Common myeloid progenitor, CD34-positive (primary cell): ENCODE results near the gene MIAT.

Source experiments
- CTCF ChIA-PET: fragments of 350-600 bp; sonication (Branson Sonifier 250); formaldehyde crosslinking; loops from one replicate; lab custom pipeline; 2021; ENCODE audit warnings: antibody characterized with exemption; lab: Charles Lee
- POLR2A ChIA-PET: fragments of 350-600 bp; sonication (Branson Sonifier 250); formaldehyde crosslinking; loops from one replicate; lab custom pipeline; 2021; ENCODE audit warnings: antibody characterized with exemption; lab: Charles Lee
- DNase-seq, 3 donors: peaks; one replicate each; pipeline versions ENCODE4 v3.0.0 to v3.0.0-alpha.2; 2013
- H3K27ac ChIP-seq, 2 experiments: 1 replicate in 1 of 2; 2 replicates in 1 of 2; pipeline ENCODE4 v1.7.0; 2013; ENCODE audit warnings: inconsistent platforms in 2 of 2, low read length in 2 of 2, mild to moderate bottlenecking in 2 of 2, low read depth in 1 of 2, moderate library complexity in 1 of 2; ENCODE audit not compliant: severe bottlenecking in 2 of 2, insufficient read depth in 1 of 2, poor library complexity in 1 of 2
- H3K27me3 ChIP-seq, 5 experiments: replicated peaks in 2 of 5; 1 replicate in 3 of 5; 2 replicates in 2 of 5; pipeline versions ENCODE4 v1.6.1 to v1.7.0; 2013; ENCODE audit warnings: low read length in 4 of 5, mild to moderate bottlenecking in 2 of 5, moderate library complexity in 2 of 5, inconsistent platforms in 1 of 5; ENCODE audit not compliant: insufficient read depth in 5 of 5, control insufficient read depth in 4 of 5
- H3K36me3 ChIP-seq, 4 experiments: 1 replicate in 2 of 4; 2 replicates in 2 of 4; pipeline versions ENCODE4 v1.6.1 to v1.7.0; 2013; ENCODE audit warnings: low read length in 3 of 4, control low read depth in 1 of 4, mild to moderate bottlenecking in 1 of 4; ENCODE audit not compliant: control insufficient read depth in 4 of 4, insufficient read depth in 4 of 4
- H3K4me1 ChIP-seq, 4 experiments: 1 replicate in 3 of 4; 2 replicates in 1 of 4; pipeline versions ENCODE4 v1.6.1 to v1.7.1; 2013; ENCODE audit warnings: low read length in 3 of 4, mild to moderate bottlenecking in 3 of 4, control low read depth in 1 of 4, inconsistent platforms in 1 of 4, moderate library complexity in 1 of 4; ENCODE audit not compliant: control insufficient read depth in 4 of 4, insufficient read depth in 4 of 4; ENCODE audit errors: control extremely low read depth in 1 of 4
- H3K4me3 ChIP-seq, 7 experiments: 1 replicate in 4 of 7; 2 replicates in 3 of 7; pipeline versions ENCODE4 v1.5.1 to v1.7.0; 2013; ENCODE audit warnings: mild to moderate bottlenecking in 7 of 7, low read length in 6 of 7, moderate library complexity in 6 of 7, inconsistent platforms in 2 of 7, low read depth in 2 of 7, control low read depth in 1 of 7; ENCODE audit not compliant: insufficient read depth in 4 of 7, control insufficient read depth in 1 of 7; ENCODE audit errors: extremely low read depth in 1 of 7
- H3K9me3 ChIP-seq, 5 experiments: 1 replicate in 4 of 5; 2 replicates in 1 of 5; pipeline versions ENCODE4 v1.6.1 to v1.7.1; 2013; ENCODE audit warnings: low read length in 4 of 5, mild to moderate bottlenecking in 2 of 5, inconsistent platforms in 1 of 5, low read depth in 1 of 5, moderate library complexity in 1 of 5; ENCODE audit not compliant: control insufficient read depth in 4 of 5, insufficient read depth in 2 of 5; ENCODE audit errors: control extremely low read depth in 1 of 5
- WGBS: methylation state at CpG from one replicate; pipeline ENCODE4 v1.1.5; 2013; ENCODE audit not compliant: insufficient coverage; 5-methylcytosine and 5-hydroxymethylcytosine counted together

The MIAT gene

GRCh38 chr22:26690654-26691376 is 33.4 kb downstream of the MIAT start:
- peak in 1 of 3 donors; percentile 7 for DNase-seq
- Histone ChIP-seq H3K9me3 (peaks cover 0 to 8% (median 6%) of the 10 kb centered on the region in 5 experiments), H3K27me3 (no peaks in the 10 kb centered on the region), H3K27ac (no peak overlapping the region), H3K36me3 (peaks cover 6 to 19% (median 15%) of the 10 kb centered on the region in 4 experiments), H3K4me3 (peak overlapping the region in 1 of 7 experiments; percentile 14), H3K4me1 (peaks cover 0 to 8% (median 7%) of the 10 kb centered on the region in 4 experiments)
- ChIA-PET CTCF (interaction anchor here (1.9 kb wide), 1 partner anchor 10 kb away, joined by 6 read pairs; no protein-coding TSS in a partner anchor), POLR2A (interaction anchor here (0.6 kb wide), 1 partner anchor 17 kb away, joined by 3 read pairs; no protein-coding TSS in a partner anchor)
- 0% methylated on average over 1 of the region's 3 CpGs for WGBS

GRCh38 chr22:26691377-26691716 is 34.0 kb downstream of the MIAT start:
- Histone ChIP-seq H3K27ac (no peak overlapping the region), H3K9me3 (peaks cover 0 to 8% (median 6%) of the 10 kb centered on the region in 5 experiments), H3K4me1 (peaks cover 0 to 8% (median 7%) of the 10 kb centered on the region in 4 experiments), H3K4me3 (peak overlapping the region in 1 of 7 experiments; percentile 14), H3K27me3 (no peaks in the 10 kb centered on the region), H3K36me3 (peaks cover 6 to 21% (median 15%) of the 10 kb centered on the region in 4 experiments)
- CTCF ChIA-PET: interaction anchor here (1.9 kb wide), 1 partner anchor 10 kb away, joined by 6 read pairs; no protein-coding TSS in a partner anchor
- WGBS: 96% methylated on average over 5 of the region's 6 CpGs
- POLR2A ChIA-PET: interaction anchor here (0.6 kb wide), 1 partner anchor 17 kb away, joined by 3 read pairs; no protein-coding TSS in a partner anchor
- DNase-seq: no peak

GRCh38 chr22:26692215-26692614 is 34.8 kb downstream of the MIAT start:
- Histone ChIP-seq H3K27ac (no peak overlapping the region), H3K36me3 (peaks cover 3 to 24% (median 15%) of the 10 kb centered on the region in 4 experiments), H3K27me3 (no peaks in the 10 kb centered on the region), H3K4me3 (no peak overlapping the region), H3K4me1 (peaks cover 0 to 8% (median 7%) of the 10 kb centered on the region in 4 experiments), H3K9me3 (peaks cover 0 to 8% (median 6%) of the 10 kb centered on the region in 5 experiments)
- ChIA-PET POLR2A (no interaction called here), CTCF (interaction anchor here (1.4 kb wide), 1 partner anchor 13 kb away, joined by 4 read pairs; no protein-coding TSS in a partner anchor)
- DNase-seq: no peak
- 90% methylated on average over 3 of the region's 3 CpGs for WGBS

GRCh38 chr22:26697151-26697550 is 39.8 kb downstream of the MIAT start:
- WGBS: no CpG with 5 or more reads among the region's 2 CpGs
- no peak overlapping the region for H3K27ac ChIP-seq
- CTCF ChIA-PET: interaction anchor here (1.2 kb wide), 1 partner anchor 18 kb away, joined by 5 read pairs; no protein-coding TSS in a partner anchor

GRCh38 chr22:26700462-26700861 is 43.1 kb downstream of the MIAT start:
- Histone ChIP-seq H3K27ac (no peak overlapping the region), H3K36me3 (peaks cover 6 to 31% (median 21%) of the 10 kb centered on the region in 4 experiments), H3K4me1 (peaks cover 0 to 2% (median 0%) of the 10 kb centered on the region in 4 experiments), H3K9me3 (peaks cover 0 to 11% (median 4%) of the 10 kb centered on the region in 5 experiments), H3K4me3 (no peak overlapping the region), H3K27me3 (no peaks in the 10 kb centered on the region)
- no peak for DNase-seq
- CTCF ChIA-PET: no interaction called here
- POLR2A ChIA-PET: no interaction called here

More at GRCh38 chr22:26697151-26697550, 39.8 kb downstream of the MIAT start:
- Histone ChIP-seq H3K27me3 (no peaks in the 10 kb centered on the region), H3K36me3 (peaks cover 14 to 46% (median 25%) of the 10 kb centered on the region in 4 experiments), H3K4me1 (peaks cover 0 to 2% (median 0%) of the 10 kb centered on the region in 4 experiments), H3K9me3 (peaks cover 0 to 15% (median 11%) of the 10 kb centered on the region in 5 experiments), H3K4me3 (no peak overlapping the region)
- DNase-seq: no peak
- POLR2A ChIA-PET: no interaction called here

GRCh38 chr22:26700886-26701285 is 43.5 kb downstream of the MIAT start:
- Histone ChIP-seq H3K4me1 (peaks cover 0 to 2% (median 0%) of the 10 kb centered on the region in 4 experiments), H3K27ac (no peak overlapping the region), H3K9me3 (peaks cover 0 to 11% (median 4%) of the 10 kb centered on the region in 5 experiments), H3K36me3 (peaks cover 6 to 27% (median 20%) of the 10 kb centered on the region in 4 experiments), H3K27me3 (no peaks in the 10 kb centered on the region), H3K4me3 (no peak overlapping the region)
- ChIA-PET POLR2A (interaction anchor here (0.6 kb wide), 1 partner anchor 1149 kb away, joined by 3 read pairs; no protein-coding TSS in a partner anchor), CTCF (no interaction called here)
- no CpG with 5 or more reads among the region's 4 CpGs for WGBS
- peak in 2 of 3 donors; percentile 38 to 50 for DNase-seq
